ENCODE data around the gene BAIAP2L2. TPM values are rescaled to one million over a fixed set of nuclear protein-coding genes. Genes with fewer than 3 reads are reported as not detected.

Gene BAIAP2L2
- total RNA-seq, 1 donor from 2014 or later: 0.77 TPM

GRCh38 chr22:38078046-38078840 is 32.2 kb downstream of the BAIAP2L2 start:
- H3K4me3 Mint-ChIP-seq (ENCODE audit: unreplicated experiment): no peak overlapping the region
- no peaks in the 10 kb centered on the region for H3K9me3 Mint-ChIP-seq (ENCODE audit: unreplicated experiment)
- H3K27me3 Mint-ChIP-seq (ENCODE audit: unreplicated experiment): peaks cover 15% of the 10 kb centered on the region
- no peak for DNase-seq (ENCODE audit: low spot score)
- peaks cover 8% of the 10 kb centered on the region for H3K36me3 Mint-ChIP-seq (ENCODE audit: low read depth, unreplicated experiment)
- H3K4me1 Mint-ChIP-seq (ENCODE audit: unreplicated experiment): no peaks in the 10 kb centered on the region
- TF ChIP-seq, protein P1, sequence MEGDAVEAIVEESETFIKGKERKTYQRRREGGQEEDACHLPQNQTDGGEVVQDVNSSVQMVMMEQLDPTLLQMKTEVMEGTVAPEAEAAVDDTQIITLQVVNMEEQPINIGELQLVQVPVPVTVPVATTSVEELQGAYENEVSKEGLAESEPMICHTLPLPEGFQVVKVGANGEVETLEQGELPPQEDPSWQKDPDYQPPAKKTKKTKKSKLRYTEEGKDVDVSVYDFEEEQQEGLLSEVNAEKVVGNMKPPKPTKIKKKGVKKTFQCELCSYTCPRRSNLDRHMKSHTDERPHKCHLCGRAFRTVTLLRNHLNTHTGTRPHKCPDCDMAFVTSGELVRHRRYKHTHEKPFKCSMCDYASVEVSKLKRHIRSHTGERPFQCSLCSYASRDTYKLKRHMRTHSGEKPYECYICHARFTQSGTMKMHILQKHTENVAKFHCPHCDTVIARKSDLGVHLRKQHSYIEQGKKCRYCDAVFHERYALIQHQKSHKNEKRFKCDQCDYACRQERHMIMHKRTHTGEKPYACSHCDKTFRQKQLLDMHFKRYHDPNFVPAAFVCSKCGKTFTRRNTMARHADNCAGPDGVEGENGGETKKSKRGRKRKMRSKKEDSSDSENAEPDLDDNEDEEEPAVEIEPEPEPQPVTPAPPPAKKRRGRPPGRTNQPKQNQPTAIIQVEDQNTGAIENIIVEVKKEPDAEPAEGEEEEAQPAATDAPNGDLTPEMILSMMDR (IDR thresholded peaks at IDR 0.05; ENCODE audit: unreplicated experiment): no peak
- H3K27ac Mint-ChIP-seq (ENCODE audit: unreplicated experiment): no peak overlapping the region

DNA sequence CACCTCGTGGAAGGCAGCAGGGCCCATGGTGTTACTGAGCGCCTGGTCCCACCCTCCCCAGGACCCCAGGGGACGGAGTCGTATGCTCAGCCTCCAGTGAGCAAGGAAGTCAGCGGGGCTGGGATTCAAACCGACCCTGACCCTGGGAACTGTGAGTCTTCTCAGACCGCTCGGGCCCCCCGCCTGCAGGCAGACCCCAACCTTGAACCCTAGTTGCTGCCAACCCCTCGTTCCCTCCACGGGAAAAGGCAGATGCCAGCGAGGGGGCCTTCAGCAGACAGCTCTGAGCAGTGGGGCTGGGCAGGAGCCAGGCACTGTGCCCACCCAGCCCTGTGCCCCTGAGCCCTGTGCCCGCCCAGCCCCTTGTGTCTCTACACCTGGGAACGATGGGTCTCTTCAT is 32.9 kb downstream of the BAIAP2L2 start:
- Mint-ChIP-seq H3K4me1 (ENCODE audit: unreplicated experiment) (no peaks in the 10 kb centered on the region), H3K27me3 (ENCODE audit: unreplicated experiment) (peaks cover 15% of the 10 kb centered on the region), H3K4me3 (ENCODE audit: unreplicated experiment) (no peak overlapping the region), H3K36me3 (ENCODE audit: low read depth, unreplicated experiment) (peaks cover 14% of the 10 kb centered on the region), H3K27ac (ENCODE audit: unreplicated experiment) (no peak overlapping the region), H3K9me3 (ENCODE audit: unreplicated experiment) (no peaks in the 10 kb centered on the region)
- no peak for DNase-seq (ENCODE audit: low spot score)
- TF ChIP-seq, protein P1 (IDR thresholded peaks at IDR 0.05; ENCODE audit: unreplicated experiment): no peak

DNA sequence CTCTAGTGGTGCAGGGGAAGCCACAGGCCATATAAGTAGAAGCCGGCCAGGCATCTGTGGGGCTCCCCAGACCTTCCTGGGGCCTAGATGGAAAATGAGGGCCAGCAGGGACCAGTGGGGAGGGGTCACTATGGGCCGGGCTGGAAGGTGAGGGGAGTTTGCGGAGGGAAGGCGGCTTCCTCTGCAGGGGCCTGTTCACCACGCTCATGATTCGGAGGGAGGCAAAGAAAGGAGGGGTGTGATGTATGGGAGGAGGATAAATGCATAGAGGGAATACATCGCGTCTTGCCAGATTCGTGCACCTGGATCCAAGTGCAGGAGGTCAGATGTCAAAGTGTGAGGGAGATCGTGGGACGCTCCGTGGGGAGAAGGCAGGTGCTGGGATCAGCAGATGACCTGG is 33.4 kb downstream of the BAIAP2L2 start:
- no peak overlapping the region for H3K27ac Mint-ChIP-seq (ENCODE audit: unreplicated experiment)
- no peak overlapping the region for H3K4me3 Mint-ChIP-seq (ENCODE audit: unreplicated experiment)
- DNase-seq (ENCODE audit: low spot score): no peak
- H3K36me3 Mint-ChIP-seq (ENCODE audit: low read depth, unreplicated experiment): peaks cover 14% of the 10 kb centered on the region
- TF ChIP-seq, protein P1 (IDR thresholded peaks at IDR 0.05; ENCODE audit: unreplicated experiment): no peak
- H3K27me3 Mint-ChIP-seq (ENCODE audit: unreplicated experiment): peaks cover 15% of the 10 kb centered on the region
- no peaks in the 10 kb centered on the region for H3K4me1 Mint-ChIP-seq (ENCODE audit: unreplicated experiment)
- no peaks in the 10 kb centered on the region for H3K9me3 Mint-ChIP-seq (ENCODE audit: unreplicated experiment)

- TF ChIP-seq, protein P1 (IDR thresholded peaks at IDR 0.05; ENCODE audit: unreplicated experiment): no peak
- Mint-ChIP-seq H3K27me3 (ENCODE audit: unreplicated experiment) (peaks cover 15% of the 10 kb centered on the region), H3K36me3 (ENCODE audit: low read depth, unreplicated experiment) (peaks cover 14% of the 10 kb centered on the region), H3K27ac (ENCODE audit: unreplicated experiment) (no peak overlapping the region), H3K9me3 (ENCODE audit: unreplicated experiment) (no peaks in the 10 kb centered on the region), H3K4me3 (ENCODE audit: unreplicated experiment) (no peak overlapping the region), H3K4me1 (ENCODE audit: unreplicated experiment) (no peaks in the 10 kb centered on the region)
- no peak for DNase-seq (ENCODE audit: low spot score)
These were observed 34.5 kb downstream of the BAIAP2L2 start for GRCh38 chr22:38075961-38076360.

DNA sequence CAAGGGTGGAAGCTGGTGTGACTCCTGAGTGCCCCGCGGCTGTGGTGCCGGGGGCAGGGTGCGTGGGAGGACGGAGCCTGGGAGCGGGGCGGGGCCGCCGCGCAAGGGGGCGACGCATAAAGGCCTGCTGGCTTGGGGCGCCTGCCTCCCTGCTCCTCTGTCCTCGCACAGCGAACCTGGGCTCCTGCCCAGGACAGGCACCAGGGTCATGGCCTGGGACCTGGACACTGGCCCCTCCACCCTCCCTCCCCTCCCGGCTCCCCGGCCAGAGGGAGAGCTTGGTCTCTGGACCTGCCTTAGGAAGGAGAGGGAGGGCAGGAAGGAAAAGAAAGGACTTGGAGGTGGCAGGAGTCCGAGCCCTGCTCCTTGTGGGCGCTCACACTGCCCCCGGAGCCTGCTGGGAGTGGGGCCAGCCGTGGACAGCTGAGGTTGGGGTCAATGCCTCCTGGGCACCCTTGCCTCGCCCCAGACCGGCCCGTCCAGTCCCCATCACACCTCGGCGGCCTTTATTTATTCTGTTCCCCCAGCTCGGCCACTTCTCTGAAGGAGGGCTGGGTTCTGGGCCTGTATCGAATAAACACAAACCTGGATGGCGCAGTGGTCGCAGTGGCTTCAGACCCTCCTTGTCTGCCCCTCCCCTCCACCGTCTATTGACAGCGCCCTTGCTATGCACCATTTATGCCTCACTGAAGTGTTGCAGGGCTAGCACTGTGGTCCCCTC is 35.2 kb downstream of the BAIAP2L2 start:
- Mint-ChIP-seq H3K9me3 (ENCODE audit: unreplicated experiment) (no peaks in the 10 kb centered on the region), H3K4me3 (ENCODE audit: unreplicated experiment) (no peak overlapping the region), H3K36me3 (ENCODE audit: low read depth, unreplicated experiment) (peaks cover 14% of the 10 kb centered on the region), H3K27ac (ENCODE audit: unreplicated experiment) (no peak overlapping the region), H3K27me3 (ENCODE audit: unreplicated experiment) (peaks cover 17% of the 10 kb centered on the region), H3K4me1 (ENCODE audit: unreplicated experiment) (no peaks in the 10 kb centered on the region)
- no peak for DNase-seq (ENCODE audit: low spot score)
- TF ChIP-seq, protein P1 (IDR thresholded peaks at IDR 0.05; ENCODE audit: unreplicated experiment): no peak
